HUES64 (cell line): ENCODE data around the gene AGGF1. TPM values are rescaled to one million over a fixed set of nuclear protein-coding genes. Genes with fewer than 3 reads are reported as not detected.
A peak's percentile ranks its signal among the peaks of the same experiment; 100 is the strongest.
"Not testable (repeated sequence)": the region's sequence is repeated elsewhere in the genome, so short reads cannot be mapped to it uniquely, and the experiment has no call there.

ENCODE experiments used
- H3K27ac ChIP-seq: 2 replicates; pipeline ENCODE4 v1.7.0; 2013; ENCODE audit warnings: low read depth, low read length, inconsistent platforms
- H3K27me3 ChIP-seq: 2 replicates; pipeline ENCODE4 v1.6.1; 2013; ENCODE audit warnings: mild to moderate bottlenecking, low read length; ENCODE audit not compliant: insufficient read depth
- H3K36me3 ChIP-seq: 2 replicates; pipeline ENCODE4 v1.6.1; 2013; ENCODE audit warnings: mild to moderate bottlenecking, low read length; ENCODE audit not compliant: insufficient read depth
- H3K4me1 ChIP-seq: 2 replicates; pipeline ENCODE4 v1.6.1; 2013; ENCODE audit warnings: mild to moderate bottlenecking, low read length, moderate library complexity; ENCODE audit not compliant: insufficient read depth
- H3K4me3 ChIP-seq: 2 replicates; pipeline ENCODE4 v1.5.1; 2013; ENCODE audit warnings: mild to moderate bottlenecking, low read length, moderate library complexity
- H3K9ac ChIP-seq: 2 replicates; pipeline ENCODE4 v1.6.1; 2013; ENCODE audit warnings: mild to moderate bottlenecking, low read depth, low read length
- H3K9me3 ChIP-seq: 2 replicates; pipeline ENCODE4 v1.6.1; 2013; ENCODE audit warnings: low read depth, low read length; ENCODE audit not compliant: insufficient read depth
- WGBS: fragments of 150-250, 120-280 bp; methylation state at CpG from one replicate; pipeline ENCODE4 v1.1.7; 2013; ENCODE audit warnings: missing lambda C conversion rate; 5-methylcytosine and 5-hydroxymethylcytosine counted together
- polyA plus RNA-seq, 2 experiments: library from polyadenylated mRNA; stranded (reverse); fragments of 50-300 nt; gene quantifications; one replicate each; pipeline ENCODE4 v1.2.3, GENCODE V29; 2013

Gene AGGF1
- polyA plus RNA-seq (2013, experiment 1 of 2), result 13.5 TPM
- 17.0 TPM for polyA plus RNA-seq (2013, experiment 2 of 2)

- no peaks in the 10 kb centered on the region for H3K4me1 ChIP-seq
- H3K4me3 ChIP-seq, result peak within 1 kb of the TSS; percentile 76
- peaks cover 11% of the 10 kb centered on the region for H3K36me3 ChIP-seq
- peak within 1 kb of the TSS; percentile 89 for H3K27ac ChIP-seq
- peaks cover 10% of the 10 kb centered on the region; the same call in 1 of the 2 replicates for H3K27me3 ChIP-seq
- peaks cover 19% of the 10 kb centered on the region for H3K9me3 ChIP-seq
- peak within 1 kb of the TSS; percentile 81 for H3K9ac ChIP-seq
- 2% methylated on average over 82 of the region's 82 CpGs for WGBS
Observed at GRCh38 chr5:77030097-77031071, at the start of gene AGGF1. TSS of gene AGGF1 (plus strand) at chr5:77030404. CDS start at chr5:77030767, 363 bp downstream.

- H3K27me3 ChIP-seq, result no peaks in the 10 kb centered on the region
- H3K4me1 ChIP-seq, result no peaks in the 10 kb centered on the region
- H3K4me3 ChIP-seq, result no peak overlapping the region
- 94% methylated on average over 7 of the region's 8 CpGs for WGBS
- H3K36me3 ChIP-seq, result no peaks in the 10 kb centered on the region
- no peak overlapping the region for H3K9ac ChIP-seq
- H3K27ac ChIP-seq, result no peak overlapping the region
- no peaks in the 10 kb centered on the region for H3K9me3 ChIP-seq
Observed at GRCh38 chr5:76980518-76981144, 49.6 kb upstream of the AGGF1 start.

GRCh38 chr5:76982450-76982849 lies 47.8 kb upstream of the AGGF1 start:
- Histone ChIP-seq H3K27ac (no peak overlapping the region), H3K27me3 (no peaks in the 10 kb centered on the region), H3K9ac (no peak overlapping the region), H3K4me1 (no peaks in the 10 kb centered on the region), H3K4me3 (no peak overlapping the region), H3K9me3 (no peaks in the 10 kb centered on the region), H3K36me3 (no peaks in the 10 kb centered on the region)
- 100% methylated on average over 1 of the region's 2 CpGs for WGBS

GRCh38 chr5:76983468-76983867 lies 46.7 kb upstream of the AGGF1 start:
- H3K9ac ChIP-seq, result no peak overlapping the region
- WGBS, result 99% methylated on average over 3 of the region's 3 CpGs
- H3K36me3 ChIP-seq, result no peaks in the 10 kb centered on the region
- H3K27me3 ChIP-seq, result no peaks in the 10 kb centered on the region
- H3K4me1 ChIP-seq, result no peaks in the 10 kb centered on the region
- H3K27ac ChIP-seq, result no peak overlapping the region
- no peaks in the 10 kb centered on the region for H3K9me3 ChIP-seq
- H3K4me3 ChIP-seq, result no peak overlapping the region

- no peaks in the 10 kb centered on the region for H3K4me1 ChIP-seq
- H3K27ac ChIP-seq, result no peak overlapping the region
- no peak overlapping the region for H3K9ac ChIP-seq
- H3K9me3 ChIP-seq, result no peaks in the 10 kb centered on the region
- no peaks in the 10 kb centered on the region for H3K36me3 ChIP-seq
- WGBS, result 75% methylated on average over 5 of the region's 6 CpGs
- H3K27me3 ChIP-seq, result no peaks in the 10 kb centered on the region
- H3K4me3 ChIP-seq, result no peak overlapping the region
Observed at GRCh38 chr5:76986825-76987526, 43.2 kb upstream of the AGGF1 start.

- H3K27me3 ChIP-seq, result no peaks in the 10 kb centered on the region
- H3K4me3 ChIP-seq, result no peak overlapping the region
- 90% methylated on average over 5 of the region's 5 CpGs for WGBS
- no peaks in the 10 kb centered on the region for H3K36me3 ChIP-seq
- no peaks in the 10 kb centered on the region for H3K4me1 ChIP-seq
- no peaks in the 10 kb centered on the region for H3K9me3 ChIP-seq
- no peak overlapping the region for H3K27ac ChIP-seq
- H3K9ac ChIP-seq, result no peak overlapping the region
Observed at GRCh38 chr5:76990899-76991459, 39.2 kb upstream of the AGGF1 start.

GRCh38 chr5:76993436-76993835 lies 36.8 kb upstream of the AGGF1 start:
- not testable (repeated sequence) for H3K4me1 ChIP-seq, H3K27me3 ChIP-seq, H3K4me3 ChIP-seq, H3K36me3 ChIP-seq, H3K9ac ChIP-seq, H3K27ac ChIP-seq, H3K9me3 ChIP-seq
- WGBS, result 94% methylated on average over 9 of the region's 9 CpGs

GRCh38 chr5:76994337-76994736 lies 35.9 kb upstream of the AGGF1 start:
- no peaks in the 10 kb centered on the region for H3K27me3 ChIP-seq
- WGBS, result 96% methylated on average over 1 of the region's 6 CpGs
- H3K27ac ChIP-seq, result no peak overlapping the region
- no peak overlapping the region for H3K4me3 ChIP-seq
- no peaks in the 10 kb centered on the region for H3K36me3 ChIP-seq
- no peaks in the 10 kb centered on the region for H3K9me3 ChIP-seq
- H3K4me1 ChIP-seq, result no peaks in the 10 kb centered on the region
- H3K9ac ChIP-seq, result no peak overlapping the region

GRCh38 chr5:76998251-76998650 lies 32.0 kb upstream of the AGGF1 start:
- H3K9ac ChIP-seq, H3K36me3 ChIP-seq, H3K4me3 ChIP-seq, H3K9me3 ChIP-seq, H3K27me3 ChIP-seq, H3K4me1 ChIP-seq, H3K27ac ChIP-seq: not testable (repeated sequence)
- WGBS, result 91% methylated on average over 4 of the region's 4 CpGs

GRCh38 chr5:76999451-76999850 lies 30.8 kb upstream of the AGGF1 start:
- Histone ChIP-seq H3K27me3 (no peaks in the 10 kb centered on the region), H3K27ac (no peak overlapping the region), H3K9ac (no peak overlapping the region), H3K4me3 (no peak overlapping the region), H3K4me1 (no peaks in the 10 kb centered on the region), H3K9me3 (no peaks in the 10 kb centered on the region), H3K36me3 (no peaks in the 10 kb centered on the region)
- 84% methylated on average over 2 of the region's 2 CpGs for WGBS

GRCh38 chr5:77003246-77003645 lies 27.0 kb upstream of the AGGF1 start:
- H3K36me3 ChIP-seq, result no peaks in the 10 kb centered on the region
- H3K4me1 ChIP-seq, result no peaks in the 10 kb centered on the region
- H3K4me3 ChIP-seq, result no peak overlapping the region
- no peak overlapping the region for H3K27ac ChIP-seq
- no peaks in the 10 kb centered on the region for H3K27me3 ChIP-seq
- H3K9ac ChIP-seq, result no peak overlapping the region
- WGBS, result 90% methylated on average over 1 of the region's 1 CpG
- H3K9me3 ChIP-seq, result peaks cover 5% of the 10 kb centered on the region; the same call in 1 of the 2 replicates
